TTC549 (cell line): ENCODE results near the gene KCNJ4.

ENCODE experiments used
- FAIRE-seq: peaks from 2 replicates; lab custom pipeline; 2012; peaks lifted over from hg19 to GRCh38; lab: Jason Lieb, UNC

The KCNJ4 gene

DNA sequence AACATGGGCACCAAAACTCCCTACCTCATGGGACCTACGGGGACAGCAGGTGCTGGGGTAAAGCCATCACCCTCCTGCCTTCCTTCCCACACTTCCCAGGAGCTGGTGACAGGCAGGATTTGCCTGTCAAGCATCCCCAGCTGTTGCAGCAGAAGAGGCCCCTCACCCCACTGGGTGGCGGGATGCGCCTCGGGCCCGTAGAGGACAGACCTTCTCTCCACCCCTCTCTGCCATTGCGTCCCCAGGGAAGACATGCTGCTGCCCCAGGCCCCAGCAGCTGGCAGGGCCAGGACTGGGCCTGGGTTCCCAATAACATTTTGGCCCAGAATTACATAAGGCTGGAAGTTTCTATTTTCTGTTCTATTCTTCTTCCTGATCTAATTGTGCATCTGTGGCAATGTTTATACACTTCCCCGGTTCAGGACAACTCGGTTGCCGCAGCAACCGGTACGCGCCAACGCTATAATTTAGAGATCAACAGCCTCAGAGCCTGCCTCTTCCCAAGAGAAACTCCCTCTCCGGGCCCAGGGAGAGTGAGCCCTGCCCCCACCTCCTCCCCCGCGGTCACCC is 25.4 kb downstream of the KCNJ4 start:
- FAIRE-seq = no peak

GRCh38 chr22:38428714-38429113 is 26.3 kb downstream of the KCNJ4 start:
- FAIRE-seq = no peak

- no peak for FAIRE-seq
These were observed 27.1 kb downstream of the KCNJ4 start for GRCh38 chr22:38427940-38428339.

DNA sequence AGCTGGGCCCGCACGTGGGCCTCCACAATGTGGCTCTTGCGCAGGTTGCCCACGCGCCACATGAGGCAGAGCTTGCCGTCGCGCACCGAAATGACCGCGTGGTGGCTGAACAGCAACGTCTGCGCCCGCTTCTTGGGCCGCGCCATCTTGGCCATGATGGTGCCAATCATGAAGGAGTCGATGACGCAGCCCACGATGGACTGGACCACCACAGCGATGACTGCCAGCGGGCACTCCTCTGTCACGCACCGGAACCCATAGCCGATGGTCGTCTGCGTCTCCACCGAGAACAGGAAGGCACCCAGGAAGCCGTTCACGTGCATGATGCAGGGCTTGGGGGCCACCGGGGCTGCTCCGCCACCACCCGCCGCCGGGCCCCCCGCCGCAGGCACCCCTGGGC is 27.5 kb downstream of the KCNJ4 start:
- FAIRE-seq = no peak

GRCh38 chr22:38426628-38427027 is 28.4 kb downstream of the KCNJ4 start:
- no peak for FAIRE-seq

DNA sequence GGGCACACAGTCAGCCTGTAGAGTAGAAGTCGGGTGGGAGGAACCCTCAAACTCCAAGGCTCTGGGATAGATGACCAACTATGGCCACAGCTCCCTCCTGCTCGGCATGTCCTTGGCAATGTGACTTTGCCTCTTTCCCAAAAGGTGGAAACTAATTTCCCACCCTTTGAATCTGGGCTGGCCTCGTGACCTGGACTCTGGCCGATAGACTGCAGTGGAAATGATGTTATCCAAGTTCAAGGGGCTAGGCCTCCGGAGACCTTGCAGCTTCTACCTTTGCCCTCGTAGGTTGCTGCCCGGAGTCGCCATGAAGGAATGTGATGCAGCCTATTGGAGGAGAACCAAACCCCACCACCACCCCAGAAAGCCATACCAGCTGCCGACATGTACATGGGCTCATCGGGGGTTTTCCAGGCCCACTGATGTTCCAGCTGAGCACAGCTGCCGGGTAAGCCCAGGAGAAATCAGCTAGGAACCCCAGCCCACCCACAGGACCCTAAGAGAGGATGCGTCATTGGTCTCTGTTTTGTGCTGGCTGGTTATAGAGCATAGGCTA is 30.4 kb downstream of the KCNJ4 start:
- FAIRE-seq = no peak

GRCh38 chr22:38423512-38424503 is 31.2 kb downstream of the KCNJ4 start:
- no peak for FAIRE-seq

DNA sequence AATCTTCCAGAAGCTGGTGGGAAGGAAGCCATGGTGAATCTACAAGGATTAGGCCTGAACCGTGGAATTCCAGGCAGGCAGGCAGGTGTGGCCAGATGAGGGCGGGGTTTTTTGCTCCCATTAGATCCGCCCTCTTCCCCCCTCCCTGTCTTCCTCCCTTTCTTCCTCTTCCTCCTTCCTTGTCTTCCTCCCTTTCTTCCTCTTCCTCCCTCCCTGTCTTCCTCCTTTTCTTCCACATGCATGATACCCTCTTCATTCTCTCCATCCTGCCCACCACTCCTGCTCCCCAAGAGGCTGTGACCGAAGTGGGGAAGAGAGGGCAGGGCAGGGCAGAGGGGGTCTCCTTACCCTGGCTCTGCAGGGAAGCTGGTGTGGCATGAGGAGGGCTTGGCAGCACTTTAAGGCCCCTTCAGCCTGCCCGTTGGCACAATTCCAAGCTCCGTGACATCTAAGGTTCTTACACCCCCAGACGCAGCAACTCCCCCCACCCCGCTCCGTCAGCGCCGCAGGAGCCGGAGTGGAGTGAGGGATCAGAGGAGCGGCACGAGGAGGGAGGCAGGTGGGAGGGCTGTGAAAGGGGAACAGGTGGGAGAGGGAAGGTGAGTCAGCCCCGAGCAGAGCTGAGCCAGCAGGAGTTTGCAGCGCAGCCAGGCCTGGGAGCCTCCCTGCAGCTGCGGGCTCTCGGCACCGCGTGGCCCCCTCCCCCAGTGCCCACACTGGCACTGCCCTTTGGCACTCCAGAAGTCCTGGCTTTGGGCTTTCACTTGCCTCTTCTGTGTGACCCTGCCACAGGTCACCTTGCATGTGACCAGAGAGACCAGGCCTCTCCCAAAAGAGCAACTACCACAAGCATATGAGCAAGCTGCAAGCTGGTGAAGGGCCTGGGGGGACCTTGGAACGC is 32.1 kb downstream of the KCNJ4 start:
- no peak for FAIRE-seq

- FAIRE-seq = no peak
These were observed 34.3 kb downstream of the KCNJ4 start for GRCh38 chr22:38420734-38421133.

DNA sequence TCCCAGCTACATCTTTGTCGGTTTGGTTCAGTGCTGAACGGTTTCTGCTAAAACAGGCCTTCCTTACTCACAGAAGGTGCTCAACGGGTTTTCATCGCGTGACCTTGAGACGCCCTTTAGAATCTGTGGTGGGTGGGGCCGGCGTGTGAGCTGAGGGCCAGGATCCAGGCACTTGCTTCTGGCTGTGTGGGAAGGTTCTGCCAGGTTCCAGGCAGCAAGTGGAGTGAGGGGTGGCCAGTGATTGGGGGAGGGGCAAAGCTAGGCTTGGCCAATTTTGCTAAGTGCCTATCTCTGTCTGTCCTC is 35.2 kb downstream of the KCNJ4 start:
- FAIRE-seq = no peak

DNA sequence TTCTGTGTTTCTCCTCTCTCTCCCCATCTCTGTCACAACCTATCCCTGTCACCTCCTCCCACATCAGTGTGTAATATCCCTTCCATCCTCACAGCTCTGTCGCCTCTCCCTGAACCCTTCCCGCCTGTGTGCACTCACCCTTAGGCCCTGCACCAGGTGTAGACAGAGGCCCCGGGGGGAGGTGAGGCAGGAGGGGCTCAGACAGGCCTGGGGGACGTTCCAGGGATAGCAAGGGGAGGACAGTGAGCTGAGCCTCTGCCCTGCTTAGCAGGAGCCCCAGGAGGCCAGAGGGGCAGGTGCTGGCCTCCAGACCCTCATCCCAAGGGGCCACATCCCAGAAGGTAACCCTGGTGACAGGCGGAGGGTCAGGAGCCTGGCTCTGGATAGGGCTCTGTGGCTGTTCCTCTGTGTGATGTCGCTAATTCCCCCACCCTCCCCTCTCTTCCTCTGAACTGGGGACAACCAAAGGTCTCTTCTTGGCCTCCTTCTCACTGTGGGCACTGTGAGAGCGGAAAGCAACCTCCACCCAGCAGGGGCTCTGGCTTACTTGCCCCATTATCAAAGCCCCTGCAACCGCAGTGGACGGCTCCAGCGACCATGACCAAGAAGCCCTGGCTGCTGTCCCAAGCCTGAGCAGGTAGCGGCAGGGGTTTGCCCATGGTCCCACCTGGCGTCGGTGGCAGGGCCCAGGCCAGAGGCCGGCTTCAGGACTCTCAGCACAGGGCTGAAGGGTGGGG is 35.7 kb downstream of the KCNJ4 start:
- FAIRE-seq = no peak

DNA sequence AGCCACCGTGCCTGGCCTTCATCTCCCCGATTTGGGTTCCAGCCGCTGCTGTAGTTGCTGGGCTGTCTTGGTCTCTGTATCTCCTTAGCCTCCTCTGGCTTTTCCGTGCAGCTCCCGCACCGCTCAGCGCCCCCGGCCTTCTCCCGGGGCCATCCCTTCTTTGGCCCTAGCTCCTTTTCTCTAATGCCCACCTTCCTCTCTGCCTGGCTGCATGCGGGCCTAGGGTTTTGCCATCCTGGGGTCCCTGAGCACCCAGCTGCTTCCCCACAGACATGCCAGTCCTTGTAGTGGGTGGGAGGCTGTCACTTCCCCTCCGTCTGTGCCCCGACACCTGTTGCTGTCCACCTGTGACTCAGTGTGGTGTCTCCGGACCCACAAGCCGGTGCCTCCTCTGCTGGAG is 36.4 kb downstream of the KCNJ4 start:
- no peak for FAIRE-seq

DNA sequence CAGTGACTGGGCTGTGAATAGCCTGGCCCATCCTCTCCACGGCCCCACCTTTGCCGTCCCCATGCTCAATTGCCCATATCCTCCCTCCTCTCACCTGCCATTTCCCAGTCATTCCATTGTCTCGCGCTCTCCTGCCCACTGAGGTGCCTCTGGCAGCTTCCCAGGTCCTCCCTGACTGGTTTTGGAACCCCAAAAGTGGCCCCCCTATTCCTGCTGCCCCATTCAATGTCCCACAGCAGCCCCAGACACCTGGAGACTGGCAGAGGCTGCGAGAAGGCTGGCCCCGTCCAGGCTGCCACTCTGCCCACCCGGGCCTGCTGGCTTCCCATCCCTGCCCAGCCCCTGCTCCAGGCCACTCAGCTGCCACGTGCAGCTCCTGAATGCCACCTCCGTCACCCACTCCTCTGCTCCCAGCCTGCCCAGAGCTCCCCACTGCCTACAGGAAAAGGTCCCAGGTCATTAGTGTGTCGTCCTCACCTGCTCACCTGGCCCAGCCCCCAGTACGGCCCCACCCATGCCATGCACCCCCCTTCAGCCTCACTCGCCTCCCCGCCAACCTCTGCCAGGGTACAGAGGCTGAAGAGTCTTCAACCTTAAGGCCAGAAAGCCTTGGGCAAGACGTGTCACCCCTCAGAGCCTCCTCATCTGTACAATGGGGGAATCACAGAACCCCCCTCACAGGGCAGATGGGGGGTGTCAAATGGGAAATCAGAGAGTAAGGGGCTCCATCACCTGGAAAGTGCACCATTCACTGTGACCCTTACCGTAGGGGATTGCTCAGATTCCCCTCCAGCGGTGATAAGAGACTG is 37.5 kb downstream of the KCNJ4 start:
- no peak for FAIRE-seq

DNA sequence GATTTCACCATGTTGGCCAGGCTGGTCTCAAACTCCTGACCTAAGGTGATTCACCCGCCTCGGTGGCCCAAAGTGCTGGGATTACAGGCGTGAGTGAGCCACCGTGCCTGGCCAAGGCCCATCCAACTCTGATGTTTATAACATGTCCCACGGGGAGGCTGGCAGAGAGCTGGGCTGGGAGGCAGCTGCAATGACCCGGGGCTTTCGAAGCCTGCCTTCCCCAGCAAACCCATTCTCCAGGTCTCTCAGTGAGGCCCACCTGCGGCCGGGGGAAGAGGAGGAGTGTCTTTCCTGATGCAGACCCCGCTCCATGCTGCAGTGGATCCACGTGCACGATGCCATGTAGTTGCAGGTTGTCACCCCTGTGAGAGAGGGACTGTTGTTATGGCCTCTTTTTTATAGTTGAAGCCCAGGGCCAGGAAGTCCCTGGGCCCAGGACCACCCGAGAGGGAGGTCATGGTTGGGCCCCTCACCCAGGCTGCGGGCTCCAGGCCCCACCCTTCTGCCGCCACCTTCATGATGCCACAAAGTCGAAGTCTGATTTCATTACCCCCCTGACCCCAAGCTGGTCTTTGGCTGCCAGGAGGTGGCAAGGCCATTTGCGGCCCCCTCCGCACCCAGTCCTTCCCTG is 38.3 kb downstream of the KCNJ4 start:
- FAIRE-seq = no peak

- no peak for FAIRE-seq
These were observed 39.3 kb downstream of the KCNJ4 start for GRCh38 chr22:38415561-38416321.

- no peak for FAIRE-seq
These were observed 40.0 kb downstream of the KCNJ4 start for GRCh38 chr22:38415046-38415445.

- FAIRE-seq = no peak
These were observed 41.0 kb downstream of the KCNJ4 start for GRCh38 chr22:38414009-38414395.

DNA sequence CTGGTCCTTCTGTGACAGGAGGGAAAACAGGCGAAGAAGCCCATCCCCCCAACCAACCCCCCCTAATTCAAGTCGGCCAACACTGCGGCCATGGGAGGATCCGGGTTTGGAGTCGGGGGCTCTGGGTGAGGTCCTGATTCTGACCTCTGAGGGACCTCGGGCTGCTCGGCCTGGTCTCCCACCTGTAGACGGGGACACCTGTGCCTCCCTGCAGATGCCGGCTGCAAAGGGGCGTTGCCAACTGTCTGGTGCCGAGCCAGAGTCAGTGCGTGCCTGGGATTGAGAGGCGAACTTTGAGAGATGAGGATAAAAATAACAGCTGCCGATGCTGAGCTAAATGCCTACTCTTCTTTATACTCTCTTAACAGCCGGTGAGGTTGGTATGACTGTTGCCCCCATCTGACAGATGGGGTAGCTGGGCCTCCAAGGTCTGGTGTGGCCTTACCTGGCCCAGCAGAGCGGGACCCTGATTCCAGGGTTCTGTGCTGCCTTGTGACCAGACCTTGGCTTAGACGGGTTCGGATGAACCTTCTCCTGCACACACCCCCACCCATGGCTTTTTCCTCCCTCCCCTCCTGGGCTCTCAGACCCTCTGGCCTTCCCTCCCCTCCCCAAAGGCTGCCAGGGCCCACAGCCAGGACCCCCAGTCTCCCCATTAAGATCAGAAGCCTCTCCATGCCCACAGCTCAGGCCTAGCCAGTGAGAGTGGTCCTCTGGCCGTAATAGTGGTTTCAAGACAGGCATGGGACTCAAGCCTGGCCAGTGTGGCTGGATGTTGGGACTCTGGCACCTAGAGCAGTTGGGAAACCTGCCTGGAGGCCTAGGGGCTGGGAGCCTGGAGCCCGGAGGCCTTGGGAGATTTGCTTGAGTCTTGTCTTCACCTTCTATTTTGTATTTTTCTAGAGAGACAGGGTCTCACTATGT is 41.7 kb downstream of the KCNJ4 start:
- no peak for FAIRE-seq
